OCI-LY7 (cell line): ENCODE data around the gene TBC1D10B. TPM values are rescaled to one million over a fixed set of nuclear protein-coding genes. Genes with fewer than 3 reads are reported as not detected.

Source experiments
- Bru-seq: library from RNA; stranded (reverse); fragments of 400-500 nt; gene quantifications from one replicate; lab custom pipeline; 2021; lab: Mats Ljungman, UMichigan
- BruChase-seq, 2 experiments: library from RNA; stranded (reverse); fragments of 400-500 nt; gene quantifications; one replicate each; lab custom pipeline; 2021; lab: Mats Ljungman, UMichigan
- BruUV-seq: library from RNA; stranded (reverse); fragments of 400-500 nt; replicated peaks from 2 replicates; lab custom pipeline; 2021; lab: Mats Ljungman, UMichigan
- CTCF ChIA-PET: fragments of 300-600 bp; sonication (Branson Sonifier 250); formaldehyde crosslinking; loops from one replicate; lab custom pipeline; 2022; ENCODE audit warnings: antibody characterized with exemption; ENCODE audit not compliant: unreplicated experiment; lab: Charles Lee
- POLR2A ChIA-PET: fragments of 300-600 bp; sonication (Branson Sonifier 250); formaldehyde crosslinking; loops from one replicate; lab custom pipeline; 2022; ENCODE audit warnings: antibody characterized with exemption; lab: Charles Lee
- DNase-seq: peaks from one replicate; pipeline ENCODE4 v3.0.0-alpha.2; 2015; ENCODE audit warnings: low spot score
- H2AFZ ChIP-seq: fragments of 200-600 bp; sonication (generic), shearing (Covaris generic); 2 replicates; pipeline ENCODE4 v1.6.1; 2014; ENCODE audit warnings: mild to moderate bottlenecking, antibody characterized with exemption, low read length, moderate library complexity
- H3K27ac ChIP-seq: fragments of 200-600 bp; sonication (generic); 2 replicates; pipeline ENCODE4 v1.5.1; 2014; ENCODE audit warnings: mixed run types, low read depth, mild to moderate bottlenecking, moderate library complexity, low read length, inconsistent platforms; ENCODE audit not compliant: poor library complexity, severe bottlenecking
- H3K36me3 ChIP-seq: fragments of 200-600 bp; sonication (generic); 2 replicates; pipeline ENCODE4 v1.6.1; 2014; ENCODE audit warnings: mild to moderate bottlenecking, antibody characterized with exemption, low read length, moderate library complexity, mixed read lengths; ENCODE audit not compliant: insufficient read depth
- H3K4me1 ChIP-seq: fragments of 200-600 bp; sonication (generic); 2 replicates; pipeline ENCODE4 v1.5.1; 2014; ENCODE audit warnings: mild to moderate bottlenecking, low read length; ENCODE audit not compliant: insufficient read depth, poor library complexity, severe bottlenecking
- H3K4me2 ChIP-seq: fragments of 200-600 bp; sonication (generic); 2 replicates; pipeline ENCODE4 v1.6.1; 2014; ENCODE audit warnings: mild to moderate bottlenecking, low read length
- H3K4me3 ChIP-seq: fragments of 200-600 bp; sonication (generic); 2 replicates; pipeline ENCODE4 v1.5.1; 2014; ENCODE audit warnings: mild to moderate bottlenecking, low read depth, low read length; ENCODE audit not compliant: poor library complexity, severe bottlenecking
- H3K79me2 ChIP-seq: fragments of 200-600 bp; sonication (generic); 2 replicates; pipeline ENCODE4 v1.6.1; 2016; ENCODE audit warnings: low read depth, mild to moderate bottlenecking, low read length, moderate library complexity, mixed read lengths; ENCODE audit not compliant: insufficient read depth
- H3K9me2 ChIP-seq: fragments of 200-600 bp; sonication (generic); 2 replicates; pipeline ENCODE4 v1.6.1; 2016; ENCODE audit warnings: mild to moderate bottlenecking, low read length, mixed read lengths; ENCODE audit not compliant: insufficient read depth
- H3K9me3 ChIP-seq: fragments of 200-600 bp; sonication (generic); 2 replicates; pipeline ENCODE4 v1.6.1; 2014; ENCODE audit warnings: mild to moderate bottlenecking, mixed run types, low read length, mixed read lengths
- H4K20me1 ChIP-seq: fragments of 200-600 bp; sonication (generic); 2 replicates; pipeline ENCODE4 v1.6.1; 2014; ENCODE audit warnings: mild to moderate bottlenecking, antibody characterized with exemption, low read length, moderate library complexity, mixed read lengths; ENCODE audit not compliant: insufficient read depth
- EZH2phosphoT487 ChIP-seq: fragments of 200-600 bp; sonication (generic); IDR thresholded peaks from 2 replicates; pipeline ENCODE4 v1.6.1; 2018; ENCODE audit warnings: low read depth, borderline replicate concordance, mild to moderate bottlenecking, mixed run types, antibody characterized with exemption, low read length, moderate library complexity, mixed read lengths
- intact Hi-C: fragments of 100-400 bp; cut with micrococcal nuclease; formaldehyde crosslinking; loops from one replicate; pipeline ENCODE4 v1.10.0; 2022; ENCODE audit not compliant: unreplicated experiment
- long read RNA-seq: library from polyadenylated mRNA; stranded (forward); transcript quantifications from one replicate; pipeline ENCODE4 v2.0.0, GENCODE V29; 2022
- total RNA-seq, 2 experiments: library from RNA; depleted of rRNA in 1 of 2; stranded (reverse); fragments of >200 nt in 1 of 2; shearing (Covaris generic) in 1 of 2; gene quantifications; 2 replicates each; pipeline ENCODE4 v1.2.3, GENCODE V29; 2014 to 2022
- TF ChIP-seq, protein P1 (sequence below): fragments of 200-600 bp; sonication (generic); conservative IDR thresholded peaks from 2 replicates; pipeline ENCODE4 v1.5.1; 2014; ENCODE audit warnings: mild to moderate bottlenecking, antibody characterized with exemption, low read length, moderate library complexity, mixed read lengths

Gene TBC1D10B, protein sequence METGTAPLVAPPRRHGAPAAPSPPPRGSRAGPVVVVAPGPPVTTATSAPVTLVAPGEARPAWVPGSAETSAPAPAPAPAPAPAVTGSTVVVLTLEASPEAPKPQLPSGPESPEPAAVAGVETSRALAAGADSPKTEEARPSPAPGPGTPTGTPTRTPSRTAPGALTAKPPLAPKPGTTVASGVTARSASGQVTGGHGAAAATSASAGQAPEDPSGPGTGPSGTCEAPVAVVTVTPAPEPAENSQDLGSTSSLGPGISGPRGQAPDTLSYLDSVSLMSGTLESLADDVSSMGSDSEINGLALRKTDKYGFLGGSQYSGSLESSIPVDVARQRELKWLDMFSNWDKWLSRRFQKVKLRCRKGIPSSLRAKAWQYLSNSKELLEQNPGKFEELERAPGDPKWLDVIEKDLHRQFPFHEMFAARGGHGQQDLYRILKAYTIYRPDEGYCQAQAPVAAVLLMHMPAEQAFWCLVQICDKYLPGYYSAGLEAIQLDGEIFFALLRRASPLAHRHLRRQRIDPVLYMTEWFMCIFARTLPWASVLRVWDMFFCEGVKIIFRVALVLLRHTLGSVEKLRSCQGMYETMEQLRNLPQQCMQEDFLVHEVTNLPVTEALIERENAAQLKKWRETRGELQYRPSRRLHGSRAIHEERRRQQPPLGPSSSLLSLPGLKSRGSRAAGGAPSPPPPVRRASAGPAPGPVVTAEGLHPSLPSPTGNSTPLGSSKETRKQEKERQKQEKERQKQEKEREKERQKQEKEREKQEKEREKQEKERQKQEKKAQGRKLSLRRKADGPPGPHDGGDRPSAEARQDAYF
- total RNA-seq (2014; rRNA removed; shearing (Covaris generic)): 38.6 and 44.9 TPM in 2 replicates
- 74.8 and 78.6 TPM in 2 replicates for total RNA-seq (2022)
- percentile 70 among the genes with signal in this experiment for Bru-seq, nascent RNA
- BruChase-seq, experiment 1, labeled RNA remaining after a 6-hour chase: percentile 88 among the genes with signal in this experiment
- BruChase-seq, experiment 2, labeled RNA remaining after a 2-hour chase: percentile 88 among the genes with signal in this experiment
- long read RNA-seq, transcript TBC1D10B-201 (9 exons, 3,350 nt): major isoform, 117 of 155 reads
- long read RNA-seq, partial matches to known transcripts: 20 of 155 reads
- long read RNA-seq, other reads (novel, unspliced or antisense): 18 of 155 reads

- Histone ChIP-seq H3K4me2 (peak within 1 kb of the TSS; percentile 97), H3K79me2 (peaks cover 42% of the 10 kb centered on the region), H3K36me3 (peaks cover 34% of the 10 kb centered on the region), H2AFZ (no peak within 1 kb of the TSS), H4K20me1 (peaks cover 20% of the 10 kb centered on the region), H3K4me3 (peak within 1 kb of the TSS; percentile 99), H3K4me1 (peaks cover 45% of the 10 kb centered on the region), H3K9me2 (no peaks in the 10 kb centered on the region), H3K27ac (peak within 1 kb of the TSS; percentile 77), H3K9me3 (no peaks in the 10 kb centered on the region)
- ChIA-PET CTCF (interaction anchor here (0.6 to 1.3 kb wide), 10 partner anchors 12 to 47 kb away, joined by 3 to 9 read pairs (median 3); partner anchors contain the start of genes SEPTIN1 and ZNF48), POLR2A (interaction anchor here (0.5 to 2.6 kb wide), 21 partner anchors 8 to 769 kb away, joined by 3 to 26 read pairs (median 6); partner anchors contain the start of genes SEPTIN1, ZNF48 and ZNF771)
- TF ChIP-seq EZH2phosphoT487: no peak
- TF ChIP-seq, protein P1, sequence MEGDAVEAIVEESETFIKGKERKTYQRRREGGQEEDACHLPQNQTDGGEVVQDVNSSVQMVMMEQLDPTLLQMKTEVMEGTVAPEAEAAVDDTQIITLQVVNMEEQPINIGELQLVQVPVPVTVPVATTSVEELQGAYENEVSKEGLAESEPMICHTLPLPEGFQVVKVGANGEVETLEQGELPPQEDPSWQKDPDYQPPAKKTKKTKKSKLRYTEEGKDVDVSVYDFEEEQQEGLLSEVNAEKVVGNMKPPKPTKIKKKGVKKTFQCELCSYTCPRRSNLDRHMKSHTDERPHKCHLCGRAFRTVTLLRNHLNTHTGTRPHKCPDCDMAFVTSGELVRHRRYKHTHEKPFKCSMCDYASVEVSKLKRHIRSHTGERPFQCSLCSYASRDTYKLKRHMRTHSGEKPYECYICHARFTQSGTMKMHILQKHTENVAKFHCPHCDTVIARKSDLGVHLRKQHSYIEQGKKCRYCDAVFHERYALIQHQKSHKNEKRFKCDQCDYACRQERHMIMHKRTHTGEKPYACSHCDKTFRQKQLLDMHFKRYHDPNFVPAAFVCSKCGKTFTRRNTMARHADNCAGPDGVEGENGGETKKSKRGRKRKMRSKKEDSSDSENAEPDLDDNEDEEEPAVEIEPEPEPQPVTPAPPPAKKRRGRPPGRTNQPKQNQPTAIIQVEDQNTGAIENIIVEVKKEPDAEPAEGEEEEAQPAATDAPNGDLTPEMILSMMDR: peak; percentile 56
- DNase-seq: peak; percentile 100
- no TSS peak for BruUV-seq
- intact Hi-C loops: loop anchor here (2.0 to 10.0 kb wide), 3 partner anchors 28 to 376 kb away; partner anchors contain the start of genes HIRIP3 and INO80E
Observed at GRCh38 chr16:30370456-30371247, at the start of gene TBC1D10B. Gene TBC1D10B (minus strand): TSS chr16:30370494. CDS start chr16:30370183, 311 bp downstream.

- intact Hi-C loops: no loop called here
- H3K79me2 ChIP-seq: no peaks in the 10 kb centered on the region
- no peak for DNase-seq
- peak overlapping the region; percentile 16 for H2AFZ ChIP-seq
- ChIA-PET CTCF (interaction anchor here (0.6 to 1.1 kb wide), 5 partner anchors 9 to 283 kb away, joined by 3 to 5 read pairs (median 3); partner anchors contain the start of gene DCTPP1), POLR2A (interaction anchor here (0.6 to 2.0 kb wide), 8 partner anchors 8 to 200 kb away, joined by 3 to 8 read pairs (median 4); partner anchors contain the start of genes DCTPP1, TBC1D10B, ZNF48 and ZNF771)
- TF ChIP-seq, protein P1: peak; percentile 54; the same call in 1 of the 2 replicates
- no peak for TF ChIP-seq EZH2phosphoT487
- peak overlapping the region; percentile 62 for H3K4me3 ChIP-seq
- no peaks in the 10 kb centered on the region for H3K9me3 ChIP-seq
- H3K9me2 ChIP-seq: no peaks in the 10 kb centered on the region
- peak overlapping the region; percentile 72 for H3K4me2 ChIP-seq
- H3K27ac ChIP-seq: peak overlapping the region; percentile 54
- peaks cover 20% of the 10 kb centered on the region for H3K4me1 ChIP-seq
- no TSS peak for BruUV-seq
- no peaks in the 10 kb centered on the region for H4K20me1 ChIP-seq
- peaks cover 71% of the 10 kb centered on the region for H3K36me3 ChIP-seq
Observed at GRCh38 chr16:30418350-30419181, 48.3 kb upstream of the TBC1D10B start.
